Amniotic stem cell (primary cell): ENCODE measurements around the gene MYOT.
"Not testable (repeated sequence)": the region's sequence is repeated elsewhere in the genome, so short reads cannot be mapped to it uniquely, and the experiment has no call there.

Source experiments
- DNase-seq: peaks from one replicate; lab custom pipeline; 2025; lab: John Stamatoyannopoulos, UW

MYOT gene

GRCh38 chr5:137856916-137857862 is 10.5 kb upstream of the MYOT start:
- DNase-seq, result no peak

- no peak for DNase-seq
Observed at GRCh38 chr5:137858223-137858916, 9.3 kb upstream of the MYOT start.

- no peak for DNase-seq
Observed at GRCh38 chr5:137858954-137859353, 8.7 kb upstream of the MYOT start.

- no peak for DNase-seq
Observed at GRCh38 chr5:137862251-137862650, 5.4 kb upstream of the MYOT start.

- not testable (repeated sequence) for DNase-seq
Observed at GRCh38 chr5:137863653-137864052, 4.0 kb upstream of the MYOT start.

GRCh38 chr5:137866541-137867388 is 895 bp upstream of the MYOT start:
- no peak for DNase-seq

- DNase-seq, result no peak
Observed at GRCh38 chr5:137870647-137871339, 3.1 kb downstream of the MYOT start.

- DNase-seq, result no peak
Observed at GRCh38 chr5:137871571-137871970, 3.9 kb downstream of the MYOT start.

GRCh38 chr5:137872466-137872865 is 4.8 kb downstream of the MYOT start:
- DNase-seq, result no peak

- no peak for DNase-seq
Observed at GRCh38 chr5:137876101-137876500, 8.4 kb downstream of the MYOT start.

GRCh38 chr5:137880313-137880712 is 12.7 kb downstream of the MYOT start:
- DNase-seq, result no peak

- no peak for DNase-seq
Observed at GRCh38 chr5:137887831-137888230, 20.2 kb downstream of the MYOT start.

- no peak for DNase-seq
Observed at GRCh38 chr5:137888466-137888862, 20.8 kb downstream of the MYOT start.

GRCh38 chr5:137888863-137889759 is 21.5 kb downstream of the MYOT start, which contains the start of gene PKD2L2:
PKD2L2 (plus strand) TSS chr5:137889457; CDS start chr5:137889492, 35 bp downstream.
- DNase-seq, result no peak

GRCh38 chr5:137890845-137891244 is 23.2 kb downstream of the MYOT start:
- DNase-seq, result no peak

GRCh38 chr5:137891849-137892248 is 24.2 kb downstream of the MYOT start:
- no peak for DNase-seq

GRCh38 chr5:137894586-137894985 is 26.9 kb downstream of the MYOT start:
- DNase-seq, result no peak

- no peak for DNase-seq
Observed at GRCh38 chr5:137896560-137896959, 28.9 kb downstream of the MYOT start.

- no peak for DNase-seq
Observed at GRCh38 chr5:137899493-137899892, 31.8 kb downstream of the MYOT start.

- DNase-seq, result no peak
Observed at GRCh38 chr5:137901011-137901817, 33.6 kb downstream of the MYOT start.
